Smooth muscle cell of the brain vasculature (primary cell): ENCODE results near the gene POLQ.
"Not testable (repeated sequence)": the region's sequence is repeated elsewhere in the genome, so short reads cannot be mapped to it uniquely, and the experiment has no call there.

ENCODE experiments used
- DNase-seq: peaks from one replicate; pipeline ENCODE4 v3.0.0-alpha.2; 2012; ENCODE audit warnings: low read depth, low spot score

Gene POLQ

GRCh38 chr3:121545574-121546455, at the start of gene POLQ:
POLQ (minus strand) TSS chr3:121545988; CDS start chr3:121545877, 111 bp downstream.
- peak; percentile 91 for DNase-seq

- no peak for DNase-seq
Observed at GRCh38 chr3:121594850-121595249, 49.1 kb upstream of the POLQ start.

GRCh38 chr3:121593806-121594205, 48.0 kb upstream of the POLQ start:
- not testable (repeated sequence) for DNase-seq

GRCh38 chr3:121592856-121593702, 47.3 kb upstream of the POLQ start, which contains the start of gene FBXO40:
FBXO40 (plus strand) TSS chr3:121593379; CDS start chr3:121620576, 27,197 bp downstream.
- no peak for DNase-seq

- DNase-seq, result no peak
Observed at GRCh38 chr3:121584418-121584817, 38.6 kb upstream of the POLQ start.

GRCh38 chr3:121581691-121582090, 35.9 kb upstream of the POLQ start:
- DNase-seq, result no peak

GRCh38 chr3:121574449-121574848, 28.7 kb upstream of the POLQ start:
- DNase-seq, result no peak

- no peak for DNase-seq
Observed at GRCh38 chr3:121567649-121568048, 21.9 kb upstream of the POLQ start, which contains the start of gene ARGFX. ARGFX (plus strand) TSS chr3:121567949; CDS start chr3:121570714, 2,765 bp downstream.

GRCh38 chr3:121566773-121567172, 21.0 kb upstream of the POLQ start:
- DNase-seq, result no peak

- no peak for DNase-seq
Observed at GRCh38 chr3:121562148-121562547, 16.4 kb upstream of the POLQ start.

GRCh38 chr3:121557426-121557934, 11.7 kb upstream of the POLQ start:
- no peak for DNase-seq

GRCh38 chr3:121552797-121553196, 7.0 kb upstream of the POLQ start:
- no peak for DNase-seq

- DNase-seq, result no peak
Observed at GRCh38 chr3:121552379-121552778, 6.6 kb upstream of the POLQ start.

- no peak for DNase-seq
Observed at GRCh38 chr3:121545049-121545573, 677 bp downstream of the POLQ start.

- no peak for DNase-seq
Observed at GRCh38 chr3:121542924-121543323, 2.9 kb downstream of the POLQ start.

- no peak for DNase-seq
Observed at GRCh38 chr3:121531269-121531668, 14.5 kb downstream of the POLQ start.

- no peak for DNase-seq
Observed at GRCh38 chr3:121529308-121529707, 16.5 kb downstream of the POLQ start.

GRCh38 chr3:121520510-121520909, 25.3 kb downstream of the POLQ start:
- DNase-seq, result no peak

GRCh38 chr3:121517953-121518655, 27.7 kb downstream of the POLQ start:
- DNase-seq, result no peak

- DNase-seq, result no peak
Observed at GRCh38 chr3:121515862-121516261, 29.9 kb downstream of the POLQ start.

GRCh38 chr3:121515313-121515712, 30.5 kb downstream of the POLQ start:
- DNase-seq, result no peak
